Tibial artery (tissue), 4 donors: ENCODE results near the gene GBX2.

Source experiments
- DNase-seq, 2 donors: peaks; one replicate each; pipeline ENCODE4 v3.0.0-alpha.2; 2019
- H3K27ac ChIP-seq, 2 donors: fragments of 200-600 bp; sonication (generic) in 1 of 2; 1 replicate in 1 of 2; 2 replicates in 1 of 2; pipeline ENCODE4 v1.5.1; 2018 to 2019; ENCODE audit warnings: mild to moderate bottlenecking in 1 of 2
- H3K27me3 ChIP-seq, 2 donors: fragments of 200-600 bp; sonication (generic) in 1 of 2; one replicate each; pipeline versions ENCODE4 v1.5.1 to v1.6.0; 2016 to 2019
- H3K36me3 ChIP-seq, 3 donors: fragments of 200-600 bp; sonication (generic) in 2 of 3; one replicate each; pipeline ENCODE4 v1.5.1; 2016 to 2019; ENCODE audit warnings: mild to moderate bottlenecking in 2 of 3
- H3K4me1 ChIP-seq, 4 donors: fragments of 200-600 bp; sonication (generic) in 2 of 4; 1 replicate in 3 of 4; 2 replicates in 1 of 4; pipeline ENCODE4 v1.5.1; 2016 to 2019
- H3K4me3 ChIP-seq, 2 donors: fragments of 200-600 bp; sonication (generic) in 1 of 2; 1 replicate in 1 of 2; 2 replicates in 1 of 2; pipeline ENCODE4 v1.5.1; 2018 to 2019; ENCODE audit warnings: mild to moderate bottlenecking in 2 of 2
- H3K9me3 ChIP-seq, 3 donors: fragments of 200-600 bp; sonication (generic) in 1 of 3; one replicate each; pipeline ENCODE4 v1.5.1; 2016 to 2019
- CTCF ChIP-seq, 2 experiments: fragments of 200-600 bp in 1 of 2; fragments of 450-650 bp in 1 of 2; IDR thresholded peaks; one replicate each; pipeline ENCODE4 v1.5.1; 2017 to 2019; ENCODE audit warnings: antibody characterized with exemption in 2 of 2, mild to moderate bottlenecking in 1 of 2, moderate library complexity in 1 of 2
- intact Hi-C: fragments of 100-400 bp; cut with DNase I; formaldehyde crosslinking; loops from one replicate; pipeline ENCODE4 v1.15.0; 2023; ENCODE audit warnings: low total_unique reads

Gene GBX2

GRCh38 chr2:236208019-236208926 is 40.1 kb upstream of the GBX2 start:
- Histone ChIP-seq H3K4me1 (no peaks in the 10 kb centered on the region), H3K27me3 (peaks cover 0 to 14% of the 10 kb centered on the region in 2 donors), H3K4me3 (no peak overlapping the region), H3K27ac (no peak overlapping the region), H3K36me3 (no peaks in the 10 kb centered on the region), H3K9me3 (peaks cover 0 to 19% (median 11%) of the 10 kb centered on the region in 3 donors)
- no peak for TF ChIP-seq CTCF (IDR thresholded peaks at IDR 0.05)
- DNase-seq = peak in 1 of 2 donors; percentile 28
- intact Hi-C loops = no loop called here

DNA sequence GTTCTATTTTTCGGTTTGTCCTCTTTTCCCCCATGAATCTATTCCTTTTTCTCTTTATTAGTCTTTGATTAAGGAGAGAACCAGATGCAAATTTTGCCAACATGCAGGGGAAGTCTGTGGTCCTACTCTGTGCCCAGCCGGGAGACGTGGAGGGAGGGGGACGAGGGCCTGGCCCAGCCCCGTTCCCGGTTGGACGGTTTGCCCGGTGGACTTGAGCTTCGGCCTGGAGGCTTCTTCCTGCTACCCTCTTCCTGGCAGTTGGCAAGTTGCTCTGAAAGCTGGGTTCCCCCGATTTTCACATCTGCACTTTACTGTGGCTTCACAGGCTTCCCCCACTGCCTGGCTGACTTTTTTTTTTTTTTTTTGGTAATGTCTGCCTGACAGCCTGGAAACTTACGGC is 39.3 kb upstream of the GBX2 start:
- DNase-seq = peak in 1 of 2 donors; percentile 13
- no peak for TF ChIP-seq CTCF (IDR thresholded peaks at IDR 0.05)
- Histone ChIP-seq H3K9me3 (peaks cover 0 to 19% (median 11%) of the 10 kb centered on the region in 3 donors), H3K27me3 (peaks cover 0 to 14% of the 10 kb centered on the region in 2 donors), H3K27ac (no peak overlapping the region), H3K4me1 (no peaks in the 10 kb centered on the region), H3K4me3 (no peak overlapping the region), H3K36me3 (no peaks in the 10 kb centered on the region)
- intact Hi-C loops = no loop called here

DNA sequence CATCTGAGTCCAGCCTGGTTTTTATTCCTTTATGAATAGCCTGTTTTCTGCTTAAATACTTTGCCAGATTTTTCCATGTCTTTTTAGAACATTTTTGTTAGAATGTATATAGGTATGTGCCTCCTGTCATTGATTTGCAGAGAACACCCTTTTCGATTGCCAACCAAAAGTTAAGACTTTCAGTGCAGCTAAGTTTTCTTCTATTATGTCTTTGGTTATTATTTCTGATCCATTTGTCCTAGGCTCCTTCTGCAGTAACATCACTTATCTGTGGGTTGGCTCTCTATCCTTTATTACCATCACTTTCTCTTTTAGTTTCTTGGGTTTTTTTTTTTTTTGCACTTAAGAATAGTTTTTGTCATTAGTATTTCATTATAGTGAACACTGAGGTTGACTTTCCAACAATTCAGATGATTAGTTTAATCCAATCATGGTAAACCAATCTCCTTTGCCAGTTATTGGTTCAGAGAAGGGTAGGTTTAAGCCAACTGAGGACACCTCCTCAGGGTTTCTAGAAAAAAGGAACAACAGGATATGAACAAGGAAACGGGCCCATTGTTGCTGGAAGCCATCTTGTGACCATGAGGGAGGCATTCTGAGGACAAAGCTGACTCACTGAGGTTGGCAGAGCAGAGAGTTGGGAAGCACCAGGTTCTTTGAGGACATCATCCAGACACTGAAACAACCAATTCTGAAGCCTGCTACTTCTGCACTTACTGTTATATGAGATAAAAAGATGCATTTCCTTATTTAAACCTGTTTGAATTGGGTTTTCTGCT is 37.9 kb upstream of the GBX2 start:
- no peak overlapping the region for H3K27ac ChIP-seq
- no peak for DNase-seq
- intact Hi-C loops = no loop called here
- H3K4me1 ChIP-seq = no peaks in the 10 kb centered on the region
- TF ChIP-seq CTCF (IDR thresholded peaks at IDR 0.05) = no peak
- H3K36me3 ChIP-seq = no peaks in the 10 kb centered on the region
- H3K4me3 ChIP-seq = no peak overlapping the region
- H3K9me3 ChIP-seq = peaks cover 0 to 19% (median 11%) of the 10 kb centered on the region in 3 donors
- peaks cover 0 to 4% of the 10 kb centered on the region in 2 donors for H3K27me3 ChIP-seq

DNA sequence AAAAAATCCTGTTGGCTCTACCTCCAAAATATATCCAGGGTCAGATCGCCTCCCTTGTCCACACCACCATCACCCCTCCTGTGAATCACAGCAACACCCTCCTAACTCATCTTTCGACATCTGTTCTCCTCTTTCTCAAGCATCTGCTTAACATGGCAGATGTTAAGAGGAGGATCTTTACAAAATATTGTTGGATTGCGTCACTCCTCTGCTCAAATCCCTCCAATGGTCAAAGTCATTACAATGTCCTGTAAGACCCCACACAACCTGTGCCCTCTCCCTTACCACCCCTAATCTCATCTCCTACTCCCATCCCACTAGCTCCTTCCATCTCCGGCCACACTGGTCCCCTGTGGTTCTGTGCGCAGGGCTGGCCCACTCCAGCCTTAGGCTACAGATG is 36.8 kb upstream of the GBX2 start:
- Histone ChIP-seq H3K27ac (no peak overlapping the region), H3K36me3 (no peaks in the 10 kb centered on the region), H3K4me3 (no peak overlapping the region), H3K27me3 (peaks cover 0 to 4% of the 10 kb centered on the region in 2 donors), H3K4me1 (no peaks in the 10 kb centered on the region), H3K9me3 (peaks cover 0 to 19% (median 11%) of the 10 kb centered on the region in 3 donors)
- no peak for TF ChIP-seq CTCF (IDR thresholded peaks at IDR 0.05)
- intact Hi-C loops = no loop called here
- DNase-seq = peak in 1 of 2 donors; percentile 16

- no peak overlapping the region for H3K27ac ChIP-seq
- no peaks in the 10 kb centered on the region for H3K4me1 ChIP-seq
- H3K36me3 ChIP-seq = no peaks in the 10 kb centered on the region
- intact Hi-C loops = no loop called here
- TF ChIP-seq CTCF (IDR thresholded peaks at IDR 0.05) = no peak
- peaks cover 0 to 4% of the 10 kb centered on the region in 2 donors for H3K27me3 ChIP-seq
- DNase-seq = peak in 1 of 2 donors; percentile 41
- peaks cover 0 to 7% (median 4%) of the 10 kb centered on the region in 3 donors for H3K9me3 ChIP-seq
- no peak overlapping the region for H3K4me3 ChIP-seq
Measured at GRCh38 chr2:236200378-236200777, 32.2 kb upstream of the GBX2 start.
